ENCODE measurements around the gene RWDD4.
"Not testable (repeated sequence)": the region's sequence is repeated elsewhere in the genome, so short reads cannot be mapped to it uniquely, and the experiment has no call there.

RWDD4 gene

DNA sequence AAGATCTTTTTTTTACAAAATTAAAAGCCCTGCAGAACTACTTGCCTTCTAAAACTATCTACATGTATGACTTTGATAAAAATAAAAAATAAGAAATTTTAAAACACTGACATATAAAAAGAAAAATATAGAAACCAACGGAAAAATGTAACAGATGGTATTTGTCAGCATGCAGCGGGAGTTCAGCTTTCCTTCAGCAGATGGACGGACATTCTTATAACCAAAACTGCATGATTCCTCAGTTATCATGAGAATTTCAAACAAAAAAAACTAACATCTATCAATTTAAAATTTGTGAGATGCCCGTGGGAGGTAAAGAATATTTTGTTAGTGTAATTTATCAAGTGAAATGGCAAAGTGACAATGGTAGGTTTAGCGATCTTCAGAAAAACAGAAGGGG is 23.2 kb downstream of the RWDD4 start:
- no peak for DNase-seq (ENCODE audit: low spot score)

DNA sequence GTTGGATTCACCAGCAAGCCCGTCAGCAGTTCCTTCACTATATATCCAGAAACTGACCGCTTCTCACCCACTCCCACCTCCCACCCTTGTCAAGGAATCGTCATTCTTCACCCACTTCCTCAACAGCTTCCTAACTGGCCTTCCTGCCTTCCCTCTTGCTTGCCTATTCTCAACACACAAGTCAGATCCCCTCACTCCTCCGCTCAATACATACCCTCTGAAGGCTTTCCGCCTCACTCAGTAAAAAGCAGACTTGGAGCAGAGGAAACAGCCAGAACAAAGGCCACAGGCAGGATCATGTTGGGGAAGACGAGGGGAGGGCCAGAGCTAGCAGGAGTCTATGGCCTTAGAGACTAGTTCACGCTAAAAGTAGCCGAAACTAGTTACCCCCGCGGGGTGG is 23.7 kb downstream of the RWDD4 start:
- DNase-seq (ENCODE audit: low spot score): no peak

DNA sequence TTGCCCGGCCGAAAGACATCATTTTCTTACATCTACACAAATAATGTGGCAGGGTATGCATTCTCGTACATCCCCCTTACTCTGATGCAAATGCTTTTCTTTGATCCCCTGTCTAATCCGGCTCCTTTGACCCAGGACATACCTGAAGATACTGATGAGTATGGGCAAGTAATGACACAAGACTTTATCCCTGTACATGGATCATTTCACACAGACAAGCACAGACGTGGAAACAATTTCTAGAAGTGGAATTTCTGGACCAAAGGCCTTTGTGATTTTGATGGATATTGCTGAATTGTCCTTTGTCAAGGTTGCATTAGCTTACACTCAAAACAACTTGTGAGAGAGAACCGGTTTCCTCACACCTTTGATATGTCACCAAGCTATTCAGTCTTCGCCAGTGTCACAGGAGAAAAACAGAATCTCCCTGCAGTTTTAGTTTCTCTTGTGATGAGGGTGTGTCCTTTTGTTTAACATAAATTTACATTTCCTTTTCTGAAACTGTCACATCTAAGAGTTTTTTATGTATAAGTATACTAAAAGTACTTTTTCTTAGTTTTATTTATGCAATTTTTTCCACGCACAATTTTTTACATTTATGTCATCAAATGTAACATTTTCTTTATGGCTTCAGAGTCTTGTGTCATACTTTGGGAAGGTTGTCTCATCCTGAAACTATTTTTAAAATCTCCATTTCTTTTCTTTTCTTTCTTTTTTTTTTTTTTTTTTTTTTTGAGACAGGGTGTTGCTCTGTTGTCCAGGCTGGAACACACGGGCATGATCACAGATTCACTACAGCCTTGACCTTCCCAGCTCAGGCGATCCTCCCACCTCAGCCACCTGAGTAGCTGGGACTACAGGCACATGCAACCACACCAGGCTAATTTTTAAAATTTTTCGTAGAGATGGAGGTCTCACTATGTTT is 25.2 kb downstream of the RWDD4 start:
- no peak for DNase-seq (ENCODE audit: low spot score)

DNA sequence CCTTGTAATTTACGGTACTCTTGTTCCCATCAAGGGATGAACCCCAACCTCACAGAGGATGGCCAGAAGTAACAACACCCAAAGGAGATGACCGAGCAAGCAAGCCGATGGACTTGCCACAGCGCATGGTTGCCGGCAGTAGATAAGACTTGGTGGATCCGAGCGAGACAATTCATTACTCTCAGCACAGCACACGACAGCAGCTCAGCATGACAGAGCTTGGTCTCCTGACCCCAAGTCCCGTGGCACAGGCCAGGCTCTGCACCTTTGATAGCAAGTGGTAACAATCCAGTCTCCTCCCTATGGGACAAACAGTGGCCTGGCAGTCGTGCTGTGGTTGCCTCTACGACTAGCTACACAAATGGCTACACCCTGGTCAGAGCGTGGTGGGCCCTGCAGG is 26.3 kb downstream of the RWDD4 start:
- DNase-seq (ENCODE audit: low spot score): no peak

DNA sequence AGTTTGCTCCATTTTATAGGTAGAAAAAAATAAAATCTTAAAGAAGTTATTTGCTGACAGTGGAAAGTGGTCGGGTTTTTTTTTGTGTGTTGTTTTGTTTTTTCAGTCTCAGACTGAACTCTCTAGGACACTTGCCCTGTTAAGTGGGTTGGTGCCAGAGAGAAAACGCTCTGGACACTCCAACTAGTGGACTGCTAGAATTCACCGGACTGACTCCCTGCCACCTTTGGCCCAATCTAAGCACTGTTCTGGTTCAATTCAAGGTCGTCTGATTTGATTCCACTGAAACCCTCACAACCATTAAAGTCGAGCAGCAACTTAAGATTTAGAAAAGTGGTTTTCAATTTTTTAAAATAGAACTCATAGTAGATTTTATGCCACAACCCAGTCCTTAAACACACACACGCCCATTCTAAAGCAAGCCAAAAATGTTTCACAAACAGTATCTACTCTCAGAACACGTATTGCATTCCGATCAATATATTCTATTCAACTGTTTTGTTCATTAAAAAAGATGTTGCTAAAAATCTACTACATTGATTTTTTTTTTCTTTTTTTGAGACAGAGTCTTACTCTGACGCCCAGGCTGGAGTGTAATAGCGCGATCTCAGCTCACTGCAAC is 27.3 kb downstream of the RWDD4 start:
- DNase-seq (ENCODE audit: low spot score): no peak

DNA sequence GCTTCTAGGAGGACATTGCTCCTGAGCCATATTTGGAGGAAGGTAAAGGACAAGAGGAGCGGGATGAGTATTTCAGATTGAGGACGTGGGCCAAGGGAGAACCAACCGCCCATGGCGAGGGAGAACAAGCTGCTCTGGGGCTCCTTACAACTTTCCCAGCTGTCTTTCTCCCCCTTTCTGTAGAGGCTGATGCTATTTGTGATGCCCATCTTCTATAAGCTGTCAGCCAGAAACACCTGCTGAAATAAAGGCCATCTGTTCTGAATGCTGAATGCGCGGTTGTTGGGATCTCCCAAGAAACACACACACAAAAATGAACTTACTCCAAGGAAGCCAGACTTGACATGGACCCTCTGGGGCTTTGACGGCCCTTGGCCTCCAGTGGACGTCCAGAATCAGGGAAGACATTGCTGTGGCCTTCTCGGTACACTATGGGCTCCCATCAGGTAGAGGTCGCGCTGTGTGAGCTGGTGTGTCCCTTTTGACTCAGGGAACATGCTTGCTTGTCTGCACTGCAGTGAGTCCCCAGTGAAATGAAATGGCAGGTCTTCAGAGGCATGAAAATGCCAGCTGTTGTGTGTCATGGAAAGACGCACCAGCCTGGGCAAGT is 30.9 kb downstream of the RWDD4 start:
- DNase-seq (ENCODE audit: low spot score): no peak

DNA sequence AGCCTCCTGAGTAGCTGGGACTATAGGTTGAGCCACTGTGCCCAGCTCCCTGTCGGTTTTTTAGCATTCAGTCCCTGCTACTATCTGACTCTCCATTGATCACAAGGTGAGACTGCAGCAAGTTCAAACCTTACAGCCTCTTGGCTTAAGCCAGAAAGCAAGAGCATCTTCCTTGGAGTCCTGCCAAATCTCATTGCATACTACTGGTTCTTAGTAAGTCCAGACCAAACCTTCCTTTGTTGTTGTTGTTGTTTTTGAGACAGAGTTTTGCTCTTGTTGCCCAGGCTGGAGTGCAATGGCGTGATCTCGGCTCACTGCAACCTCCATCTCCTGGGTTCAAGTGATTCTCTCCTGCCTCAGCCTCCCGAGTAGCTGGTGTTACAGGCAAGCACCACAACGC is 31.7 kb downstream of the RWDD4 start:
- not testable (repeated sequence) for DNase-seq (ENCODE audit: low spot score)

DNA sequence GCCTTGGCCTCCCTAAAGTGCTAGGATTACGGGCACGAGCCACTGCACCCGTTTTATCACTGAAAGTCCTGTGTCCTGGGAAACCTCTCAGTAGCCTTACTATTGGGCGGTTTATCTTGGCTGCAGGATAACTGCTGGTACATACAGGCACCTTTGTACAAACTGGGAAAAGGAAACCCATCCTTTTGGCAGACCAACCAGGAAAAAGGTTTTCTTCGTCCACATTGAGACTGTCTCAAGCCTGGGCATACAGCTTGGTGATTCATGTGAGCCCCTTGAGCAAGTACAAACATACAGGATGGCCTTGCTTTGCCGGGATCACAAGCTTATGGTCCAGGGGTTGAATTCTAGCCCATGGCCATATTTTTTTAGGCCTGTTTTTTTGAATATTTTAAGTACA is 32.8 kb downstream of the RWDD4 start:
- DNase-seq (ENCODE audit: low spot score): no peak

DNA sequence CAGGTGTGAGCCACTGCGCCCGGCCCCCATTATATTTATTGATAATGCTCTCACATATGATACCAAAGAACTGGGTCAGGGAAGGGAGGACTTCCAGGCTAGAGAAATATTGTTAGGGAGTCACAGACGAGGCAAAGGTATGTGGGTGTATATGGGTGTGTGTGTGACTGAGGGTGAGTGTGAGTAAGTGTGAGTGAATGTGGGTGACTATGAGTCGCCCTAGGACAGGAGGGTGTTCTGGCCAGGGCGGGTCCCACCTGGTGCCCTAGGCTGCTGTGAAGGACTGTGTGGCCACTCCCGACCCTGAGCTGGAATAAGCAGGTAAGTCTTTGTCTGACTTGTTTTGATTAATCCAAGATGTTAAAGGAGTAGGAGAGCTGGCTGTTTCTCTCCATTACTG is 34.4 kb downstream of the RWDD4 start:
- no peak for DNase-seq (ENCODE audit: low spot score)

DNA sequence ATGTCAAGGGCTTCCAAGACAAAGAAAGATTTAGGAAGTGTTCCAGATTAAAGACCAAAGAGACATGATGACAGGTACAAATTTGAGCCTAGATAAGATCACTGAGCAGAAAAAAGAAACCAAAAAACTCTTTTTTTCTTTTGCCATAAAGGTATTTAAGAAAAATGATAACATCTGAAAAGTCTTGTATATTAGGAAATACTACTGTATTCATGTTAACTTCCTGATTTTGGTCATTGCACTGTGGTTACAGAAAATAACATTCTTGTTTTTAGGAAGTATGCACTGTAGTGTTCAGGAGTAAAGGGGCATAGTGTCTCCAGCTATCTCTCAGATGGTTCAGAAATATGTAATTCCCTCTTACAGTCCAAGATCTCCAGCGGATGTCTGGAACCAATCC is 37.1 kb downstream of the RWDD4 start:
- no peak for DNase-seq (ENCODE audit: low spot score)

DNA sequence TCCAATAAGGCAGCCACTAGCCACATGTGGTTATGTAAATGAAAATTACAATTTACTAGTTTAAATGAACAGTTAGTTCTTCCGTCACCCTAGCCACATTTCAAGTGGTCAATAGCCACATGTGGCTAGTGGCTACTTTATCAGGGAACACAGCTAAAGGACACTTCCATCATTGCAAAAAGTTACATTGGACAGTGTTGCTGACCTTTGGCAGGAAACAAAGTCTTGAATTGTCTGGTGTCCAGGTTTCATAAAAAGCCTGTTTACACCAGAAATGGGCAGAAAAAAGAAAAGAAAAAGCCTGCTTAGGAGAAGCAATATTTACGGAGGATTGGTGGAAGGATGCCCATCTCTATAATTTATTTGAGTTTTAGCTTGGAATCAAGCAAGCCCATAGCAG is 38.6 kb downstream of the RWDD4 start:
- DNase-seq (ENCODE audit: low spot score): no peak

DNA sequence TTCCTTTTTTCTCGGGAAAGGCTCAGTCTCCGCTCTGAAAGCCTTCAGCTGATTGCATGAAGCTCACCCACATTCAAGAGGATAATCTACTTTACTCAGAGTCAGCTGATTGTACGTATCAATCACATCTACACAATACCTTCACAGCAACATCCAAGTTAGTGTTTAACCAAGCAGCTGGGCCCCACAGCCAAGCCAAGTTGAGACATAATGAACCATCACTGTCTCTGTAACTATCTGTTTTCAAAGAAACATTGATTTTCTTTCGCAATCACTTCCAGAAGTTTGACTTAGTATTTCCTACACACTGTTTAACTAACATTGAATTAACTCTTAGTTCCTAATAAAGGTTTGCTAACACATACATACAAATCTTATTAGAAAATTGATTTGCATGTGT is 40.3 kb downstream of the RWDD4 start:
- no peak for DNase-seq (ENCODE audit: low spot score)

DNA sequence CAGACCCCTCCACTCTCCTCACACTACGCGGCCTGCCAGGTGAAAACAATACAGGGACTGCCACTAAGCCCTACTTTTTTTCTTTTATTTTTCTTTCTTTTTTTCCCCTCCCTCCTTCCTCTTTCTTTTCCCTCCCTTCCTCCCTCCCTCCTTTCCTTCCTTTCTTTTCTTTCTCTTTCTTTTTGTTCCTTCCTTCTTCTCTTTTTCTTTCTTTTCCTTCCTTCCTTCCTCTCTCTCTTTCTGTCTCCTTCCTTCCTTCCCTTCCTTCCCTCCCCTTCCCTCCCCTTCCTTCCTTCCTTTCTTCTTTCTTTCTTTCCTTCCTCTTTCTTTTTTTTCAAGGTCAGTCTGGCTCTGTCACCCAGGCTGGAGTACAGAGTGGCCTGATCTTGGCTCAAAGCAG is 41.9 kb downstream of the RWDD4 start:
- no peak for DNase-seq (ENCODE audit: low spot score)

DNA sequence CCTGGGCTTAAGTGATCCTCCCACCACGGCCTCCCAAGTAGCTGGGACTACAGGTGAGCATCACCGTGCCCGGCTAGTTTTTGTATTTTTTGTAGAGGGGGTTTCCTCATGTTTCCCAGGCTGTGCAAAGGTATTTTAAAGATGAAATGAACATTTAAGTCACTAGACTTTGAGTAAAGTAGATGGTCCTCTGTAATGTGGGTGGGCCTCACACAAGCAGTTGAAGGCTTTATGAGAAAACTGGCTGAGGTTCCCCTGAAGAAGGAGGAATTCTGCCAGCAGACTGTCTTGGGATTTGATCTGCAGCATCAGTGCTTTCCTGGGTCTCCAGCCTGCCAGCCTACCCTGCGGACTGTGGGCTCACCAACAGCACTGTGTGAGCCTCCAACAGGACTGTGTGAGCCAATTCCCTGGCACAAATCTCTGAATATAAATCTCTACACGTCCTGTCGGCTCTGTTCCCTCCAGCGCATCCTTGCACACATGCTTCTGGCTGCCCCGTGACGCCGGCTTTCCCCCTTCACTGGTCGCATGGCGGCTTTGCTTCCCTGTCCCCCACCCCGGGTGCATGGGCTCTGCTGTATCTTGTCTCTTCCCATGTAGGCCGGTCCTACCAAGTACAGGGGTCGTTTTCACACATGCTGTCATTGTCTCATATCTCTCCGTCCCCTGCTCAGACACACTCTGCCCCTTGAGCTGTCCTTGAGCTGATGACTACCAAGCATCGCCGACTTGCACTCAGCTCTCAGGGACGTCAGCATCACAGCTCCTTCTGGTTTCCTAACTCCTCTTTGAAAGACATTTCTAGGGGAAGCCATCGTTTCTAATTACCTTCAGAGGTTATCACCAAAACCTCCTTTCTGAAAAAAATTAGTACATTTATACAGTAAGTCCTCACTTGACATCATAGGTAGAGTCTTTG is 46.4 kb downstream of the RWDD4 start:
- no peak for DNase-seq (ENCODE audit: low spot score)

DNA sequence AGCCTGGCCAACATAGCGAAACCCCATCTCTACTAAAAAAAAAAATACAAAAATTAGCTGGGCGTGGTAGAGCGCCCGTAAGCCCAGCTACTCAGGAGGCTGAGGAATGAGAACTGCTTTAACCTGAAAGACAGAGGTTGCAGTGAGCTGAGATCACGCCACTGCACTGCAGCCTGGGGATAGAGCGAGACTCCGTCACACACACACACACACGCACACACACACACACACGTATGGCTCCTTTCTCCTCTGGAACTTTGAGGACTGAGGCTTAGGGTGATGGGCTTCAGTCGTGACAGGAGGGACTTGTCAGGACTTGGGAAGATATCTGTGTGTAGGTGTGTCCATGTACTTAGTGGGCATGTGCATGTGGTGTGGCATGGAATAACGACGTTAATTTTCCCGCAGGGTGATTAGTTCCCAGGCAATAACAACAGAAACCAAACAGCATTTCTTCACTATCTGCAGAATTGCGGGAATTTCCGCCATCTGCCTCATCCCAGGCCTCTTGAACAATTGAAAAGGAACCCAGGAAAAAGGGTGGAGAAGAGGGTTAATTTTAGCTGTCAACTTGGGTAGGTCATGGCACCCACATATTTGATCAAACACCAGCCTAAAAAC is 47.7 kb downstream of the RWDD4 start:
- no peak for DNase-seq (ENCODE audit: low spot score)

DNA sequence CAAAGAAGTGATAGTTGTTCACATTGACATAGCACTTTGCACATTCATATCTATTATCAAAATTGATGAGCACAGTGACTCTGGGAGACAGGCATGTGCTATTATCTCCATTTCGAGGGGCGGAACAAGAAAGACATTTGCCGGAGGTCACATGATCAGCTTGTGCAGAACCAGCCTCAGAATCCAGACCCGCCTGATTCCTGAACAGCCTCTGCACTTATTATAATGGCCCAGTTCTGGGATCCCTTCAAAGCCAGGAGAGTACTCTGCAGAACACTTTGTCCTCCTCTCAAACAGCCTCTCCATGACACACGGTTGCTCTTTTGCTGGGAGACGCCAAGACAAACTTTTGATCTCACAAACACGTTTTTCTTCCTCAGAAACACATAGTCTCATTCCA is 48.4 kb downstream of the RWDD4 start:
- DNase-seq (ENCODE audit: low spot score): no peak

DNA sequence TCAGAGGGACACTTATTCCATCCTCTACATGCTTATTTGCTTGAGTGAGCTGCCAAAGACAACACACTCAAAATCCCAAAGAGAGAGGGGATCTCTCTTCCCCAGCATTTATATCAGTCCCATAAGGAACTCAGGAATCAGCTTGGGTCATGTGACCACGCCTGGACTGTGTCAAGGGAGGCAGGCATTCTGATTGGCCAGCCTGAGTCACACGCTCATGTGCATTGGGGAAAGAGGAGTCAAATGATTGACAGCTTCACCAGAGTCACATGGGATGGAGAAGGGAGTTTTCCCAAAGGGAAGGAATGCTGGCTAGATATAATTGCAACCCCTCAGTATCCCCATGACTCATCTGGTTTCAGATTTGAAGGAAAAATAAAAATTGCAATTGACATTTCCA is 49.0 kb downstream of the RWDD4 start:
- no peak for DNase-seq (ENCODE audit: low spot score)

DNA sequence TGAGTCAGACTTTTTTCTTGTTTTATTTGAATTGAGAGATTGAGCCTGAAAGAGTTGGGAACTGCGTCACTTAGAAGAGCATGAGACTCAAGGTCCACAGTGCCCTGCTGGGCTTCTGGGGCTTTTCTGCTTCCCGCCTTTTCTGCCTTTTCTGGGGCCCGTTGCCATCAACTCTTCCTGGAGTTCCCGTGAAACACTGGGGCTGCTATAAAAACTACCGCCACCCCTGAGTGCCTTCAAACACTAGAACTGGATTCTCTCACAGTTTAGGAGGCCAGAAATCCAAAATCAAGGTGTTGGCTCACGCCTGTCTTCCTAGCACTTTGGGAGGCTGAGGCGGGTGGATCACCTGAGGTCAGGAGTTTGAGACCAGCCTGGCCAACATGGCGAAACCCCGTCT is 49.8 kb downstream of the RWDD4 start:
- DNase-seq (ENCODE audit: low spot score): no peak

DNA sequence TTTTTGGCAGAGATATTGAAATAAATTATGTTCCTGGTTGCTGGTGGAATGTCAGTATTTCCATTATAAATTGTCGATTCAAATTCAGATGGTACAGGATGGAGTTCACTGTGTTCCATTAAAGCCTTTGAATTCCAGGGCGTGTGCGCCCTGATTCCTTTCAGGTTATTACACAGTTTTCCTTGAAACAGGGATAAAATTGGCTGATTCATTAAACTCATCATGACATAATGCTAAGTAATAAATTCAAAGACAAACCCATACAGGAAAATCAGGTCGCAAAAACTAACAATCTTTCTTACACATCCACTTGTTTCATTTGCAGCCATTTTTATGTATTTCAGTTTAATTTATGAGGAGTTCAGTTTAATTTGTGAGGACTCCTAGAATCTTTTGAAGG is 51.1 kb downstream of the RWDD4 start:
- DNase-seq (ENCODE audit: low spot score): no peak

DNA sequence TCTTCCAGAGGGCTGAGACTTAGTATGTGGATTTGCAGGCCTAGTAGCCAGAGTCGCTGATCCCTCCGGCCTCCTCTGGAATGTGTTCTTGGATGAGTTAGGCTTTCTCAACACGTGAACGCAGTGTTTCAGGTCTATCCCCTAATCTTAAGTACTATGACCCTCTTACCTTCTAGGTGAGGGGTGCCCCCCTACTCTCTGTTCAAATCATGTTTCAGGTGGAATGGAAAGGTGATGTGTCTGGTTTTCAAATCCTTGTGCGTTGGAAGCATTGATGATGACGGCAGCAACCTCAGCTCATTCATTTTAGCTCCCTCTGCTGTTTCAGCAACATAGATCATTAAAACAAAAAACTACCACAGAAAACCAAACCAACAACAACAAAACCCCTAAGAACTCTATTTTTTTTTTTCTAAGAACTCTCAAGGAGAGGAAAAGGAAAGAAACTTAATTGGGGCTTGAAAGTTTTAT is 56.4 kb downstream of the RWDD4 start:
- DNase-seq (ENCODE audit: low spot score): no peak

DNA sequence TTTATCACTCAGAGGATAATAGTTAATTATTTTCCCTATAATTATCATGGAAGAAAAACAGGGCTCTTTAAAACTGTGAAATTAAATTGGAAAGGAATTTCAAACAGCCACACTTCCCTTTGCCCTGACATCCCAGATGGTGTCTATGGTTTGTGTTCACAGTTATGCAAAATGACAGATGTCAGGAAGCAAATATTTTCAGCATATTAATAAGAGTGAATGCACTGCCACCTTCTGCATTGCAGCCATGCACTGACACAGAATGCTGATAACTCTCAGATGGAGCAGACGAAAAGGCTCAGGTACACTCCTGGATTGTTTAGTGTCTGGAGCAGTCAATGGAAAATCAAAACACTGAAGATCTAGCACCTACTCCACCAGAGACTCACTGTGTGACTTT is 57.6 kb downstream of the RWDD4 start:
- DNase-seq (ENCODE audit: low spot score): no peak
